Glomerular endothelial cell (primary cell): ENCODE data around the gene CDC42. TPM values are rescaled to one million over a fixed set of nuclear protein-coding genes. Genes with fewer than 3 reads are reported as not detected.
"Not testable (repeated sequence)": the region's sequence is repeated elsewhere in the genome, so short reads cannot be mapped to it uniquely, and the experiment has no call there.

ENCODE experiments used
- DNase-seq: peaks from one replicate; pipeline ENCODE4 v3.0.0-alpha.2; 2011; ENCODE audit warnings: low read depth, low spot score; ENCODE audit errors: extremely low read depth
- total RNA-seq: library from RNA; depleted of rRNA; stranded (reverse); fragments of >200 nt; gene quantifications from 2 replicates; pipeline ENCODE4 v1.2.3, GENCODE V29; 2015

Gene CDC42
- total RNA-seq, 1 donor from 2014 or later: 349 TPM

DNA sequence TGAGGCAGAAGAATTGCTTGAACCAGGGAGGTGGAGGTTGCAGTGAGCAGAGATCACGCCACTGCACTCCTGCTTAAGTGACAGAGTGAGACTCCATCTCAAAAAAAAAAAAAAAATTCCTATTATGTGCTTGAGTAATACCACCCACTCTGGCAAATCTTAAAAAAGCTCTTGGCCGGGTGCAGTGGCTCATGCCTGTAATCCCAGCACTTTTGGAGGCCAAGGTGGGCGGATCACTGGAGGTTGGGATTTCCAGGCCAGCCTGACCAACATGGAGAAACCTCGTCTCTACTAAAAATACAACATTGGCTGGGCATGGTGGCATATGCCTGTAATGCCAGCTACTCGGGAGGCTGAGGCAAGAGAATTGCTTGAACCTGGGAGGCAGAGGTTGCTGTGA lies 17.7 kb upstream of the CDC42 start:
- not testable (repeated sequence) for DNase-seq

DNA sequence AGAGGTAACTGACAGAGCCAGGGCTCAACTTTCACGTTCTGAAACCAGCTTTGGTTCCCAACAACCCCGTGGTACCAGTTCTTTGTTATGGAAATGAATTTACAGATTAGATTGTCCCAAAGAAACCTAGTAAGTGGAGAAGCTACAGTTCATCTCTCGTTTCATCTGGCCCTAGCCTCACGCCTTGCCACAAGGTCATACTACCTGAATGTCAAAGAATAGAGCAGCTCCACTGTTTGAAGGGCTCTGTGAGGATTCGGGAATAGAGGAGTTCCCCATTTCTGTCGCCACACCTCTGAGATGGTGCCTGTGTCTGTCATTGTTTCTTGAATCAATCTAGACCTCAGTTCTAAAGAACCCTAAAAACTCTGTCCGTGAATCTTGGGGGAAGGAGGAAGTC lies 15.0 kb upstream of the CDC42 start:
- no peak for DNase-seq

DNA sequence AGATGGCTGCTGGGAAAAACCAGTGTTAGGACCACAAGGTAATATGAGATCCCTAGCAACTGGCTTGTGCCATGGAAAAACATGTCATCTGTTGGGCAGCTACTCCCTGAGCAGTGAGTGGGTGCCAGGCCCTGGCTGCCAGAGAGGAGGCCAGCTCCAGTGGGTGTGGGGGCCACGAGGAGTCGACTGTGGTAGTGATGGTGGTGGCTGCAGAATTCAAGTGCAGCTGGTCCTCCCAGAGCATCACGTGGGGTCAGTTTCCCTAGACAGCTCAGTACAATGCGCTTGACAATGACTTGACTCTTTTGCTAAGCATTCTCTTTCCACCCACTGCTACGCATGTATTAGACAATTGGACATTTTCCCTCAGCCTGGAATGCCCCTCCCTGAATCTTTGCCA lies 14.5 kb upstream of the CDC42 start:
- DNase-seq: no peak

DNA sequence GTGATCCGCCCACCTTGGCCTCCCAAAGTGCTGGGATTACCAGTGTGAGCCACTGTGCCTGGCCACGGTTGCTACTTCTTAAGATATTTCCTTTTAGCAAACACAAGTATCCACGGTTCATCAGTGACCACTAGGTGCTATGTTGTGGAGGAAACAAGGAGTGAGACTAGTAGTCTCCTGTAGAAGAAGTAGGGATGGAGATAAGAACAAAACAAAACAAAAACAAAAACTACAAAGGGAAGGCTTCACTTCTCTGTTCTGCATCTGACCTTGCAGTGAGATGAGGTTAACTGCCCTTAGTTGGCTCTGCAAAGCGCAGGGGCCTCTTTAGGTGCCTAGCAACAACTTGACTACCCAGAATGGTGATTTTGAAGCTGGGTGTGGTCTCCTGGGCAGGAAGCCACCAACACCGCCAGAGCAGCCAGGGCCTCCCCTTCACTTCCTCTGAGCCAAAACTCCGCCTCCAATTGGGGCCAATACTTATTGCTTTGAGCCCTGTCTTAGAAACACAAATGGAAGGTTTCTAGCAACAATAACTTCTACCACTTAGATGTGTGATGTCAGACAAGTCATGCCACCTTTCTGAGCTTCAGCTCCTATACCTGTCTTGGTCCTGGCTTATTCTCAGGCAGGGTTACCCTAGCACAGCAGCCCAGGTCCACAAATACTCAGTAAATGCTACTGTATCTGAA lies 12.8 kb upstream of the CDC42 start:
- no peak for DNase-seq

DNA sequence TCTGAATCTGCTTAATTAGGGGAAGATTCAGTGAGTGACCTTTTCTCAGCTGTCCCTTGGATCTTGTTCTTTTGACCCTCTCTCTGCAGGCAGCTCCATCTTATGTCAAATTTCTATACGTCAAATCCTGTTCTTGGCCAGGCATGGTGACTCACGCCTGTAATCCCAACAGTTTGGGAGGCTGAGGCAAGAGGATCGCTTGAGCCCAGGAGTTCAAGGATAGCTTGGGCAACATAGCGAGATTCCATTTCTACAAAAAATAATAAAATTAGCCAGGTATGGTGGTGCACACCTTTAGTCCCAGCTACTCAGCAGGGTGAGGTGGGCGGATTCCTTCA lies 12.3 kb upstream of the CDC42 start:
- DNase-seq: no peak

DNA sequence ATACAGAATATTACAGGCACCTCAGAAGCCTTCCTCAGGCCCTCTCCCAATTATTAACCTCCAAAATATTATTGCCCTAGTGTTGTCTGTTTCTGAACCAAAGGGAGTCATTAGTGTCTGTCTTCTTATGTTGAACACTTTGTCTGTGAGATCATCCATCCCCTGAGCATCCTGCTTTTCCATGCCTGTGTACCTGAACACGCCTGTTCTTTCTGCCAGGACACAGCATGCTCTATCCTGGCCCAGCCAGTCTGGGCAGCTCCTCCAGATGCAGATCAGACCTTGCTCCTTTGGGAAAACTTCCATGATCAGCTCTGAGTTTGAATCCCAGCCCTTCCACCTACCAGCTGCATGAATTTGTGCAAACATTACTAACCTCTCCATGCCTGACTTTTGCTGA lies 11.0 kb upstream of the CDC42 start:
- no peak for DNase-seq

DNA sequence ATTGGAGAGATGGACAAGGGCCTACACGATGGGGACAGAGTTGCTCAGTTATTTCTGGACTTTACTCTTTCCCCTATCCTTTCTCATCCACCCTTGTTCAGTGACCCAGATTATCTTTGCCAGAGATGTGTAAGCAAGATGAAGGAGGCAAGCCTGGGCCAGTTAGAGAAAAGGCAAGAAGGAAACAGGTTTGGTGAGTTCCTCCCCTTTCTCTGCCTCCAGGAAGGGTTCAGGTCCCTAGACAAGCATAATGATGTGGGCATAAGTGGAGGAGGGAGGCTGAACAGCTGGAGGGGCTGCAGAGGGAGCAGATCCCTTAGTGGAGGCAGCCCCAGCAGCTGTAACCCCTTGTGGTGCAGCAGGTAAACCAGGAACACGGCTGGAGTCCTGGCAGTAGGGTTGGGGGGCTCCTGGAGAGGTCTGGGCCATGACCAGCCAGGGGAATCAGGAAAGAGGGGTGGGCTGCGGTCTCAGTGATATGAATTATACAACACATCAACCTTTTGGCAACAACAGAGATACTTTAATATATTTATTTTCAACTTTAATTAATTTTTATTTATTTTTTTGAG lies 9.2 kb upstream of the CDC42 start:
- no peak for DNase-seq

DNA sequence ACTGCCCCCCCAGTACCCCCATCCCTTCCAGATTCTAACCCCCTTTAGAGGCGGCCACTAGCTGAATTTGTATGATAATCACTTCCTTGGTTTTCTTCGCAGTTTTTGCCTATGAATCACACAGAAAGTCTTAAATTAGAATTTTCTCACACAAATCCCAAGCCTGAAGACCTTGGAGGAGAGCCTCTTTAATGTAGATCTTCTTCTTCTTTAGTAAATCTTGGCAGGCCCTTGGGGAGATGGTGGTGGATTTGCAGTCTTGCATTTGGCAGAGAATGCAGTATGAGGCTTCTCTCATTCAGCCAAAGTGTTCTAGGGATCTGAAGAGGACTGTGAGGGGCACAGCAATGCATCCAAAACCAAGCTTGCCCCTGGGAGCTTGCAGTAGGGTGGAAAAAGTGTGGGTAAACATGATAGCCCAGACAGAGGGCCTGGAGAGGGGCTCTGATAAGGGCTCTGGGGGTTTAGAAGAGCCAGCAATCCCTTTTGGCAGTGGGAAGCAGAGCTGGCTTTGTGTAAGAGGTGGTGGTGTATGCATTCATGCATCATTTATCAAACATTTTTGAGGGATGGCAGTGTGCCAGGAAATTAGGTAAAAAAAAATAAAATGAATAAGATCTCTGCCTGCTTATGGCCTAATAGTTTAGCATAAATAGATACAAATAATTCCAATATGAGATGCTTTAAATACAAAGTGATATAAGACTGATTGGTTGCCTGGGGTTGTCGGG lies 7.7 kb upstream of the CDC42 start:
- no peak for DNase-seq

DNA sequence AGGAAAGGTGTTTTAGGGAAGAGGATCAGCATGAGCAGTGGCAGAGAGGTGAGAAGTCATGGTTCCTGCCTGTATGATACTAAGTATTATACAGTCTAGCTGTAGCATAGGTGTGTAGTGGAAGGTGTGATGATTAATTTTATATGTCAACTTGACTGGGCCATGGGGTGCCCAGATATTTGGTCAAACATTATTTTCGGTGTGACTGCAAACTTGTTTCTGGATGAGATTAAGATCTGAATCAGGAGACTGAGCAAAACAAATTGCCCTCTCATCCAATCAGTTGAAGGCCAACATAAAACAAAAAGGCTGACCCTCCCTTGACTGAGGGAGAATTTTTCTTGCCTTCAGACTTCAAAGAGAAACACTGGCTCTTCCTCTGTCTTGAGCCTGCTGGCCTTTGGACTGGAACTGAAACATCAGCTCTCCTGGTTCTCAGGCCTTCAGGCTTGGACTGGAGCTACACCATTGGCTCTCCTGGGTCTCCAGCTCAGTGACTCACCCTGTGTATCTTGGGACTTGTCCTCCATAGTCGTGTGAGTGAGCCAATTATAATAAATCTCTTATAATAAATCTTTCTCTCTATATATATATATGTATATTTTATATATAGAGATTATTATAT lies 6.8 kb upstream of the CDC42 start:
- DNase-seq: no peak

DNA sequence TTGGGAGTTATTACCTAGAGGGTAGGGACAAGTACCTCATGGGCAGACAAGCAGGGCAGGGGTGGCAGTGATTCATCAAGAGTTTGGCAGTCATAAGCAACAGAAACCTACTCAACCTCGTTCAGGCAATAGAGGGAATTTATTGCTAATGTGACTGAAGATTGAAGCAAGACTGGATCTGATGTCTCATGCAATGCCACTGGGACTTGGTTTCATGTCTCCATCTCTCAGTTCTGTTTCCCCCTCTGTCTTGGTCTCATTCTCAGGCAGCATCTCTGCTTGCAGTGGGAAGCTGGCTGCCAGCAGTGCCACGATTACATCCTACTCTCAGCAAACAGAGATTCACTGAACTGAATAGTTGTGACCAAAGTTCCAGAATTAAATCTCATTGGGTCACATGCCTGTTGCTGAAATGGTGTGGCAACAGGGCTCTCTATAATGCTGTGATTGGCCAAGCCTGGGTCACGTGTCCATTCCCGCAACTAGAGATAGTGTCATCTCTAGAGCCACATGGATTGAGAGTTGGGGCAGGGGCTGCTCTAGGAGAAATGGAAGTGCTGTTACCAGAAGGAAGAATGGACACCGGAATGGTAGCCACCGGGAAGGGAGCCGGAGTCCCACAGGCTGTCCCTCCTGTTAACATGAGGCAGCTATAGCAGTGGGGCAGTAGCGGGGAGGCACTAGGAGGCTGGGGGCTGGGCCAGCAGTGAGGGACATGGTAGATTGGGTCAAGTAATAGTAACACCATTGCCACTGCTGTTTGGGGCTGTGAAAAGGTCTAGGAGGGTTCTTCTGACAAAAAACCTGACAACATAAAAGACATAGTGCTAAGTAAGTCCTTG lies 3.9 kb upstream of the CDC42 start:
- DNase-seq: no peak

DNA sequence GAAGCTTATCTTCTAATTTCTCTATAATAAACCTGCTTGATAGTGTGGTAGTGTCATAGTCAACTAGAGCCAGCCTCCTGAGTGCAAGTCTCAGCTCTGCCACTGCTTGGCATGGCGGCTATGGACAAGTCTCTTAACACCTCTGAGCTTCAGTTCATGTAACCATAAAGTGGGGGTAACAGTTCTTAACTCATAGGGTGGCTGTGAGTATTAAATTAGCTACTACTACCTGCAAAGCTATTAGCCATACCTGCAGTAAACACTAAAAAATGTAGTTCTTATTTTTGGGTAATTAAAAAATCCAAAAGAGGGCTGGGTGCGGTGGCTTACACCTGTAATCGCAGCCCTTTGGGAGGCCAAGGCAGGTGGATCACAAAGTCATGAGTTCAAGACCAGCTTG lies 2.2 kb upstream of the CDC42 start:
- no peak for DNase-seq

DNA sequence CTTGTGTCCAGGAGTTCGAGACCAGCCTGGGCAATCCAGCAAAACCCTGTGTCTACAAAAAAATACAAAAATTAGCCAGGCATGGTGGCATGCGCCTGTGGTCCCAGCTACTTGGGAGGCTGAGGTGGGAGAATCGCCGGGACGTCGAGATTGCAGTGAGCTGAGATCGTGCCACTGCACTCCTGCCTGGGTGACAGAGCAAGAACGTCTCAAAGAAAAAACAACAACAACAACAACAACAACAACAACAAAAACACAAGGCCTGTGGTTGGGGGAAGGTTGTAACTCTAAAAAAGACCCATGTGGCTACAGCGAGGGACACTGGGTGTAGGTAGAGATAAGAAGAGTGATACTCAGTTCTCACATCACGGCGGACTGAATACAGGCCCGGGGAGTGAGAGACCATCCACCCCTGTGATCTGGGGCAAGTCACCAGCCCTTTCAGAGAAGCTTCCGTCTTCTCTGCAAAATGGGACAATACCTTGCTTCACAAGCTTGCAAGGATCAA lies 848 bp upstream of the CDC42 start:
- DNase-seq: no peak

DNA sequence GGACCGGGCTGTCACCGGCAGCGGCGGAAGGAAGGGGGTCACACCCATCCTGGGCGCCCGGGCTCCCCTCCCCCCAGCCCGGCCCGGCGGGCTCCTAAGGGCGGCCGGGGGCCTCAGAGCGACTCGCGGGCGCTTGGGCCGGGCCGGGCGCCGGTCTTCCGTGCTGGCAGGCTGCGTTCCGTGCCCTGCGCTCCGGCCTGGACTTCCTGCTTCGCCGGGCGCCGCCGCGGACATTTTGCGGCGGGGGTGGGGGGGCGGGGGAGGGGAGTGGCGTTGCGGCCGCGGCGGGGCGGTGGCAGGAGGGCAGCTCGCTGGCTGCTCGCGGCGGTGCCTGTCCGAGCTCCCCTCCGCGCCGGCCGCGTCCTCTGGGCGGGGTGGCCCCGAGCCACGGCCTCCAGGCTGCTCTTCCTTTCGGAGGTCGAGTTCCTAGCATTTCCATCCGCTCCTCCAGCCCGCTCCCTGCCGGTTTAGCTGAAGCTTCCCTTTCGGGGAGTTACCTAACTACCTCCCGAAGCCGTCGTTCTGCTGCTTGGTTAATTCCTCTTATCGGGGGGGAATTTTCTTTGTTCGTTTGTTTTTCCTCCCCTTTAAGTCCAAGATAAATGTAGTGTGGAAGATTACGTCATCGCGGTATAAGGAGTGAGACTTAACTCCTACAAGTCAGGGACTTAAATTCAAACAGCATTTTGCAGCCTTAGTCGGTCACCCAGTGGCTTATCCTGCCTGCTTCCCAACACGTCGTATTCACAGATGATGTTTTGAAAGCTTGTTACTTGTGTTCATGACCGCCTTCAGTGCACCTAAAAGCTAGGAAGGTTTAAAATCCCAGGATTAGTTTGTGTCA lies 730 bp downstream of the CDC42 start:
- DNase-seq: no peak

DNA sequence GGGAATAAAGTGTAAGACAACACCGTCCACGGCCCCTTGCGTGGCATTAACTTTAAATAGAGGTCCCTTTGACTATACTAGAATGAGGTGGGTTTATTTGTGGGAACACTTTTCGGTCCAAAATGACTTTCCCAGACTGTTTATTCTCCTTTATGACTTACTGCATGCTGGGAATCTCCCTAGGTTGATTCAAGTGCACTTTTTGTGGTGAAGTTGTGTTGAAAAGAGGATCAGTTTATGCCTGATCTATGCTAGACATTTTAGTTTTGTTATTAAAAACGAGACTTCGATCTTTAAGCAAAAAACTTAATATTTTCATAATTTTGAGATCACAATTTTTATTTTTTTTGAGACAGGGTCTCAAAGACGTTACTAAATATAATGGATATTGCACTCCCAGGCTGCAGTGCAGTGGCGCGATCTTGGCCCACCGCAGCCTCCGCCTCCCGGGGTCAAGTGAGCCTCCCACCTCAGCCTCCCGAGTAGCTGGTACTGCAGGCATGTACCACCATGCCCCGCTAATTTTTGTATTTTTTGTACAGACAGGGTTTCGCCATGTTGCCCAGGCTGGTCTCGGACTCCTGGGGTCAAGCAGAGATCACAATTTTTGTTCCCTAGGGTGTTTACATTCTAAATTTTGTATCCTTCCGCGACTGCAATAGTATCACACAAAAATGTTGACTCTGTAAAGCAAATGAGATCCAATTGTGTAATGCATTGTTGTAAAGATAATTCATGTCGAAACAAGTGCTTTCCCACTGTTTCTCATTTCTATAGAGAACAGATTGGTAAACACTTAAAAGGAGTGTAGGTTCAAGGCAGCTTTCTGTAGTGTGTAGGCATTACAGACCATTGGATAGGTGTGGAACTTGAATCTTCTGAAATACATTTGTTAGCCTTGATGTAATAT lies 1.6 kb downstream of the CDC42 start:
- no peak for DNase-seq

DNA sequence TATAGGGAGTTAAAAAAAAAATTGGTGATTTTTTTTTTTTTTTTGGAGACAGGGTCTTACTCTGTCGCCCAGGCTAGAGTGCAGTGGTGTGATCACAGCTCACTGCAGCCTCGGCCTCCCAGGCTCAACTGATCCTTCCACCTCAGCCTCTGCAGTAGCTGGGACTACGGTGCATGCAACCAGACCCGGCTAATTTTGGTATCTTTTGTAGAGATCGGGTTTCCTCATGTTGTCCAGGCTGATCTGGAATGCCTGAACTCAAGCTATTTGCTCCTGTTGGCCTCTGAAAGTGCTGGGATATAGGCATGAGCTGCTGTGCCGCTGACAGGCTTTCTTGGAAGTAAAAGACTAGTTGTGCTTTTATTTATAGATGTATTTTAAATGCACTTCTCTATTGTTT lies 3.0 kb downstream of the CDC42 start:
- no peak for DNase-seq

DNA sequence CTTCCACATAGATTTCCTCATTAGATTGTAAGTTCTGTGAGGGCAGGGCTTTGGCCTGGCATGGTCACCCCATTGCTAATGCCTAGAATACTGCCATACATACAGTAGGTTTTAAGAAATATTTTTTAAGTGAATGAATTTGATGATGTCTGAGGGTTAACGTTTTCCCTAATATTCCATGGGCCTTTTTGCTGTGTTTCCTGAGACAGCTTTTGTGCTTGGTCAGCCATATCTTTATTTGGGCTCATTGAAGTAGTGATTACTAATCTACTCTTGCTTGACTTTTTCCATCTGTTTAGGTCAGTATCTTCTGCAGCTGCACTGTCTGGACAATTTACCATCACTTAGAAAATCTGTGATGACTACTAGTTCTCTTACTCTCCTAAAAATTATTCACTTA lies 3.5 kb downstream of the CDC42 start:
- no peak for DNase-seq

DNA sequence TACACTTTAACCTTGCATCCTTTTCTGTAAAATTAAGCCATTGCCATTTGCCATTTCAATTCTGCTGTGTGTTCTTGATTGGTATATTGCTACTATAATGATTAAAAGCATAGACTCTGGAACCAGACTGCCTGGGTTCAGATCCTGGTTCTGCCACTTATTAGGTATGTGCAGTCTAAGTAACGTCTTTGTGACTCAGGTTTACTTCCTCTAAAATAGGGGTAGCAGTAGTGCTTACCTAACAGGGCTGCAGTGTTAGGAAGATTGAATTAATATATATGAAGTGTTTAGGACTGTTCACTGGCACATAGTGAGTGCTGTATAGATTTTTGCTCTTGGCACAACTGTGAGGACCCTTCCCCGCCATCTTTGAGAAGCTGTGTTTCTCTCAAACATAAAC lies 4.4 kb downstream of the CDC42 start:
- DNase-seq: no peak

DNA sequence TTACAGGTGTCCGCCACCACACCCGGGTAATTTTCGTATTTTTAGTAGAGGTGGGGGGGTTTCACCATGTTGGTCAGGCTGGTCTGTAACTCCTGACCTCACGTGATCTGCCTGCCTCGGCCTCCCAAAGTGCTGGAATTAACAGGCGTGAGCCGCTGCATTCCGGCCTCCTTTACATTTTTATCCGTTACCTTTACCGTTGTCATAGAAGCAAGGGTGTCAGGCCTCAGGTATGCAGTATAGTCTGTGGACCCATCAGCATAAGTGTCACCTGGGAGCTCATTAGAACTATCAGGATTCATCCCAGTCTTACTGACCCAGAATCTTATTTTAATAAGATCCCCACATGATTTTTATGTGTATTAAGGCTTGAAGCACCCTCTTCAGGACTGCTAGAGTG lies 5.4 kb downstream of the CDC42 start:
- no peak for DNase-seq
